Bronchus fibroblast of lung (primary cell): ENCODE results near the gene ZFP3. TPM values are rescaled to one million over a fixed set of nuclear protein-coding genes. Genes with fewer than 3 reads are reported as not detected.

Experiments used
- total RNA-seq: library from RNA; depleted of rRNA; stranded (reverse); fragments of >200 nt; gene quantifications from 2 replicates; pipeline ENCODE4 v1.2.3, GENCODE V29; 2015

ZFP3 gene
- total RNA-seq = 0.67 and 0.89 TPM in 2 replicates

DNA sequence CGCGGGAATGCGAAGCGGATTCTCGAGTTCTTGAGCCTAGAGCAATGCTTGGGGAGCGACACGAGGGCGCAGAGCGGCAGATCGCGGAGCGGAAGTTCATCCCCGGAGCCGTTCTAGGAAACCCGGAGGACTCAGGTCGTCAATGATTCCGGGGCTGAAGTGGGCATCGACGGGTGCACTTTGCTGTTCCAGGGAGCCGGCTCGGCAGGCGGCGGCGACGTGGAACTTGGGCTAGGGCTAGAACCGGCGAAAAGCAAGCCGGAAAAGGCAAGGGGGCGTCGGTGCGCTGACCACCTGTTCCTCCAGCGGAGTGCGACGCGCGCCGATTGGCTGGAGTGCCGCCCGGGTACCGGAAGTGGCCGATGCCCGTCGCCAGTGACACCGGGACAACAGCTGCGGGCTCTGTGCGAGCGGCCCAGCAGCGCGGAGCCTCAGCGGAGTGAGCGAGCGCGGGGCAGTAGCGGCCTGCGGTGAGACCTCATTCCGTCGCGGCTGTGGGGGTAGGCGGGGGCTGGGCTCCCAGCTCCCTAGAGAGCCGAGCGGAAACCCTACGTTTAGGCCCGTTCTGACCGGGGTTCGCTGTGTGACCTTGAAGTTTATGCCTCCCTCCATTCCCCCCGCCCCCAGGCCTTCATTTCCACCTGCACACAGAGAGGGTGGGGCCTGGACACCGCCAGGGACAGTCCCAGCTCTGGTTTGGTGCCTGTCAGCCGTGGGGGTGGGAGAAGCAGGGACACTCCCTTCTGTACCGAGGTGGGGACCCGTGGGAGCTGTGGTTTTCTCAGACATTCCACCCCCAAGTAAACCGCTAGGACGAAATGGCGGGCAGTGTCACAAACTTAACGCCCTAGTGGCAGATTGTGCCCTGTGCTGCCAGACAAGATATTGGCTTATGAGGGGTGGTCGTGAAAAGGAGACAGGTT is at the start of gene ZFP3:
TSS of gene ZFP3 (plus strand) at position 362 of the 923 bp plus-strand sequence. CDS start 13,038 bp downstream, outside the sequence.

GRCh38 chr17:5035315-5035714 is 43.0 kb upstream of the ZFP3 start, which contains the start of gene SLC52A1:
Gene SLC52A1 (minus strand): TSS chr17:5035426. CDS start chr17:5034606, 820 bp downstream.

GRCh38 chr17:5111402-5112204 is 33.3 kb downstream of the ZFP3 start, which contains the start of gene ZNF232:
Gene ZNF232 (minus strand): TSS chr17:5111878. CDS start chr17:5111822, 56 bp downstream.

GRCh38 chr17:5115673-5116651 is 37.7 kb downstream of the ZFP3 start, which contains the start of gene USP6:
Gene USP6 (plus strand): TSS chr17:5116032. CDS start chr17:5130368, 14,336 bp downstream.

Other genes with a start within 250 kb of the ZFP3 start
- gene MINK1, start 245.1 kb upstream of the ZFP3 start, total RNA-seq = 13.8 and 14.5 TPM in 2 replicates
- 2.5 and 4.0 TPM in 2 replicates for gene C17orf107, start 178.9 kb upstream of the ZFP3 start, total RNA-seq
- gene CHRNE, start 175.4 kb upstream of the ZFP3 start, total RNA-seq = 0.74 and 1.2 TPM in 2 replicates
- not detected in 2 replicates for gene GP1BA, start 146.2 kb upstream of the ZFP3 start, total RNA-seq
- gene SLC25A11, start 138.4 kb upstream of the ZFP3 start, total RNA-seq = 66.7 and 77.0 TPM in 2 replicates
- gene RNF167, start 138.2 kb upstream of the ZFP3 start, total RNA-seq = 50.3 and 53.8 TPM in 2 replicates
- gene PFN1, start 129.9 kb upstream of the ZFP3 start, total RNA-seq = 2,381 and 2,852 TPM in 2 replicates
- gene ENO3, start 127.3 kb upstream of the ZFP3 start, total RNA-seq = 0.74 and 1.8 TPM in 2 replicates
- 59.6 and 59.9 TPM in 2 replicates for gene SPAG7, start 110.7 kb upstream of the ZFP3 start, total RNA-seq
- 18.7 and 20.3 TPM in 2 replicates for gene CAMTA2, start 90.8 kb upstream of the ZFP3 start, total RNA-seq
- 0.17 and 0.74 TPM in 2 replicates for gene INCA1, start 80.9 kb upstream of the ZFP3 start, total RNA-seq
- gene KIF1C, start 80.5 kb upstream of the ZFP3 start, total RNA-seq = 39.5 and 44.4 TPM in 2 replicates
- 0.15 TPM in 1 of 2 replicates, not detected in the other for gene SLC52A1, start 43.0 kb upstream of the ZFP3 start, total RNA-seq
- gene ZNF232, start 33.4 kb downstream of the ZFP3 start, total RNA-seq = 10.1 and 11.0 TPM in 2 replicates
- 0.15 and 0.17 TPM in 2 replicates for gene USP6, start 37.6 kb downstream of the ZFP3 start, total RNA-seq
- 4.9 and 5.4 TPM in 2 replicates for gene ZNF594, start 113.4 kb downstream of the ZFP3 start, total RNA-seq
- gene SCIMP, start 156.4 kb downstream of the ZFP3 start, total RNA-seq = not detected in 2 replicates
- gene RABEP1, start 203.8 kb downstream of the ZFP3 start, total RNA-seq = 18.0 and 21.5 TPM in 2 replicates